Stomach (tissue), 4 donors: ENCODE results near the gene EPHB1.

Experiments
- CTCF ChIP-seq, 7 experiments: fragments of 450-650 bp in 4 of 7; fragments of 200-600 bp in 3 of 7; sonication (generic) in 3 of 7; IDR thresholded peaks; one replicate each; pipeline ENCODE4 v1.5.1; 2016 to 2019; ENCODE audit warnings: antibody characterized with exemption in 7 of 7, control low read depth in 2 of 7, mild to moderate bottlenecking in 1 of 7
- POLR2A ChIP-seq, 4 donors: fragments of 450-650 bp; IDR thresholded peaks; one replicate each; pipeline ENCODE4 v1.6.1; 2016; ENCODE audit warnings: antibody characterized with exemption in 4 of 4, control low read depth in 2 of 4, mild to moderate bottlenecking in 1 of 4, moderate library complexity in 1 of 4

- TF ChIP-seq CTCF (IDR thresholded peaks at IDR 0.05) (no peak), POLR2A (IDR thresholded peaks at IDR 0.05) (no peak)
These were observed 422.7 kb downstream of the EPHB1 start for GRCh38 chr3:135217730-135218129.
